Measurements from ENCODE around the gene HTR4.

DNA sequence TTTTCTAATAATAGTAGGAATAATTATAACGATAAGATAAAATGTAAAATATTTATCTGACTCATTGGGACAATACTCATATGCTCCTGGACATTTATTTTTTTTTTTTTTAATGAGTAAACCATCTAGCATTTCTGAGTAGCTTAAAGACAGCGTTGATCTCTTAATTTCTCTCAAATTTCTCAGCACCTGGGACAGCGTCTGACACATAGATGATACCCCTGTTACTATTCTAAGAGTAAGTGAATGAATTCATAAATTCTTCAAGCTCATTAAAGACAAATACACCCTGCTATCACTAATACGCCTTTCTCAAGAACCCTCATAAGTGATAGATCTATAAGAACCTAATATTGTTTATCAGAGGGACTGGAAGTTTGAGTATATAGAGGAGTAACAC is 12.0 kb upstream of the HTR4 start:
- TF ChIP-seq CTCF (optimal IDR thresholded peaks at IDR 0.05 in 1 of 3, IDR thresholded peaks at IDR 0.05 in 1 of 3, conservative IDR thresholded peaks at IDR 0.05 in 1 of 3; ENCODE audit: extremely low read depth in 1 of 3, insufficient read depth in 2 of 3, low read length in 3 of 3) = no peak
- no peak for TF ChIP-seq EZH2 (IDR thresholded peaks at IDR 0.05; ENCODE audit: low read length)

All from keratinocyte (primary cell).